DOHH2 (cell line): ENCODE data around the gene ENKUR.

Experiments used
- CTCF ChIP-seq: fragments of 200-600 bp; sonication (generic); IDR thresholded peaks from one replicate; pipeline ENCODE4 v1.5.1; 2014; ENCODE audit warnings: antibody characterized with exemption, mild to moderate bottlenecking, low read depth, low read length; ENCODE audit not compliant: poor library complexity, severe bottlenecking
- EZH2phosphoT487 ChIP-seq: fragments of 200-600 bp; sonication (generic); IDR thresholded peaks from 2 replicates; pipeline ENCODE4 v1.6.1; 2017; ENCODE audit warnings: borderline replicate concordance, mild to moderate bottlenecking, antibody characterized with exemption, low read length, moderate library complexity, mixed read lengths

DNA sequence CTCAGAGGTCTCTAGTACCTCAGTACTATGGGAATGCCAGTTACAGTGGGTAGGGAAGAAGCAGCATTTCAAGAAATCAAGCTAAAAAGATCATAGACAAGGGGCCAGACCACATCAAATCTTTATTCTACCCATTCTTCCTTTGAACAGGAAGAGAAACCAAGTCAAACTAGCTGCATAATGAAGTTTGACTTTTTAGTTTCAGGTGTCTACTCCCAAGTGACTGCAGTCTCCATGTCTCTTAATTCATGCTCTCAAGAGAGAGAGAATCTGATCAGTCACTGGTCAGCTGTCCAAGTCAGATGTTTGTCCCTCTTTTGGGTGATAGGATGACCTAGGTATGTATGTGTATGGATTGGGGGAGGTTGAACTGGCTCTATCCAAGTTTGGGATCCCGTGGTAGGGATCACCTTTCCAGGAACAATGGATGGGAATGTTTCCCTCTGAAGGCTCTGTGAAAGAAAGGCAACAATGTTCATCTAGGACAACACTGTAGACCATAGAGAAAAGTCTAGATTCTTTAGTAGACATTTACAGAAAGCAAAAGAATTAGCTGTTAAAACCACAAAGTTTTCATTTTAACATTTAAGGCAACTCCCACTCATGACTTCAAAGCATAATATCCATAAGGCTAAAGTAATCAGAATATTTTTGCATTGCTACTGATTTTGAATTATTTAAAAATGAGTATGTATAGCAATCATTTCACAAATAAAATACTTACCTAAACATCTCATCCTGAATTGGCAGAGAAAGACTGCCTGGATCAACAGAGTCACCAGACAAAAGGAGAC is 33.4 kb downstream of the ENKUR start:
- TF ChIP-seq CTCF (no peak), EZH2phosphoT487 (no peak)
